ENCODE measurements around the gene ADAM12. TPM values are rescaled to one million over a fixed set of nuclear protein-coding genes. Genes with fewer than 3 reads are reported as not detected.
"Not testable (repeated sequence)": the region's sequence is repeated elsewhere in the genome, so short reads cannot be mapped to it uniquely, and the experiment has no call there.

Gene ADAM12
- polyA plus RNA-seq, 3 donors: 0.05 TPM; not detected in 2

DNA sequence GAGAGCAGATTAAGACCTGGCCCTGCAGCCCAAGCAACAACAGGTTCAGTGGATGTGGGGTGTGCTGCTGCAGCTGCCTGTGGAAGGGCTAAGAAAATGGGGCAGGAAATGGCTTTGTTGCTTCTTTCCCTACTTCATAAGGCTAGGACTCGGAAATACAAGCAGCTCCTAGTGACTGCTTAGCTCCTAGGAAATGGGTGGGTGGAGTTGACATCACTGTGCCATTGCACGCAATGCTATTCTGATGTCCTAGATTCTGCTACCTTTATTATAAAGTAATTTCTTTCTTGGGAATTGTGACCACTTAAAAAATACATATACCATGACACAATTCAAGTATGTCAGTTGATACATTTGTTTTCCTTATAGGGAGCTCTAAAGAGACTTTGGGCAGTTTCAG, 336.1 kb downstream of the ADAM12 start:
- DNase-seq: no peak
- Mint-ChIP-seq H3K9me3 (peaks cover 0 to 5% (median 0%) of the 10 kb centered on the region in 7 donors), H3K27me3 (ENCODE audit: low read depth in 3 of 3) (peaks cover 6 to 7% (median 6%) of the 10 kb centered on the region in 3 donors), H3K27ac (peak overlapping the region in 1 of 7 donors; percentile 25), H3K36me3 (no peaks in the 10 kb centered on the region), H3K4me1 (peaks cover 8% of the 10 kb centered on the region), H3K4me3 (no peak overlapping the region)
- no peaks in the 10 kb centered on the region for H4K20me1 ChIP-seq (ENCODE audit: insufficient read depth, low read length)
- H3K9me3 ChIP-seq (replicated peaks in 1 of 2; ENCODE audit: control insufficient read depth in 1 of 2, insufficient read depth in 1 of 2, low read length in 2 of 2): no peaks in the 10 kb centered on the region
- TF ChIP-seq CTCF (IDR thresholded peaks at IDR 0.05): no peak
- H2AFZ ChIP-seq (ENCODE audit: insufficient read depth, low read depth, low read length, poor library complexity, severe bottlenecking): no peak overlapping the region
- intact Hi-C loops (cut with micrococcal nuclease): no loop called here
- no peak overlapping the region for H3K9ac ChIP-seq (ENCODE audit: insufficient read depth, low read length, poor library complexity, severe bottlenecking)
- H3K27ac ChIP-seq (ENCODE audit: low read depth in 1 of 2, low read length in 2 of 2): no peak overlapping the region
- H3K4me1 ChIP-seq (ENCODE audit: control insufficient read depth in 1 of 2, insufficient read depth in 2 of 2, low read length in 2 of 2): peaks cover 0 to 6% of the 10 kb centered on the region in 2 donors
- H3K4me2 ChIP-seq (replicated peaks; ENCODE audit: extremely low read depth, low read length, poor library complexity, severe bottlenecking): no peak overlapping the region
- no CpG with 5 or more reads among the region's 2 CpGs for WGBS (ENCODE audit: insufficient coverage)
- no peaks in the 10 kb centered on the region for H3K79me2 ChIP-seq (ENCODE audit: insufficient read depth, low read length)
- H3K36me3 ChIP-seq (replicated peaks in 1 of 2; ENCODE audit: control insufficient read depth in 1 of 2, insufficient read depth in 2 of 2, low read length in 2 of 2): no peaks in the 10 kb centered on the region
- no peak overlapping the region for H3K4me3 ChIP-seq (replicated peaks in 1 of 3; ENCODE audit: low read depth in 2 of 3, low read length in 3 of 3)
- peaks cover 0 to 2% of the 10 kb centered on the region in 2 donors for H3K27me3 ChIP-seq (ENCODE audit: control insufficient read depth in 2 of 2, insufficient read depth in 2 of 2, low read length in 2 of 2)

DNA sequence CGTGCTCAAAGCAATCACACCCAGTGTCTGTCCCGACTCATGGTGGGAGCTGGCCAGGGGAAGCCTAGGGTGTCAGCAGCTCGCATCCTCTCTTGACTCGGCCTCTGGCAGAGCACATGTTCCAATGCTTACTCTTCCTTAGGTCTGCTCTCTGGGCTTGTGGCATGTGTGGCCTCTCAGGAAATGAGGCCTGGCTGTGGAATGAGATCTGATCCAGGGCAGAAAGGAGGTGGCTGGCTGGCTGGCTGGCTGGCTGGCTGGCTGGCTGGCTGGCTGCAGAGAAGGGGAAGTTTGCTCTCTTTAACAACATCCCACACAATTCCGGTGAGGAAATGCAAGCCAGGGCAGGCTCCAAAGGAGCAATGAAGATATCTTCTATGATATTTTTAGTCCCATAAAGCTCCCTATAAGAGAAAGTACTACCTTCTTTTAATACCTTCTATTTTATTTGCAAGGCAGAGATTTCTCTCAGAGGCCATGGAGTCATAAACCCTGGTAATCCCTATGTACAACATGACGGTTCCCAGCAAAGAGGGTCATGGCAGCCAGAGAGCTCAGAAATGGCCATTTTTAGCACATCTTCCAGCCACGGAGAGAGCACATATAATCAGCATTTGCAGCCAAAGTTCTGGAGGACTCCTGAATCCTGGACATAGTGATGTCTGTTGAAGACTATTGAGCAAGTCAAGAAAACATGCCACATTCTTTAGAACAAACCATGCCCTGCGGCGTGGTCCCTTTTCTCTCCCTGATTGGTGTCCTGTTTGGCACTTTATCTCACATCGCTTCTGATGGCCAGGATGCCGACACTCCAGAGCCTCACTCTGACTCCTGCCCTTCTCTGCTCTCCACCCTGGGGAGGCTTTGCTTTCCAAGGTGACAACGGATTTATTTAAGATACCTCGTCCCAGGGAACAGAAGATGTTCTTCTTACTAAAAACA, 338.2 kb downstream of the ADAM12 start:
- H3K27ac Mint-ChIP-seq: peak overlapping the region in 1 of 7 donors; percentile 38
- H3K9me3 ChIP-seq (replicated peaks in 1 of 2; ENCODE audit: control insufficient read depth in 1 of 2, insufficient read depth in 1 of 2, low read length in 2 of 2): no peaks in the 10 kb centered on the region
- H3K27me3 ChIP-seq (ENCODE audit: control insufficient read depth in 2 of 2, insufficient read depth in 2 of 2, low read length in 2 of 2): peaks cover 0 to 2% of the 10 kb centered on the region in 2 donors
- no peaks in the 10 kb centered on the region for H3K36me3 Mint-ChIP-seq
- DNase-seq: no peak
- H3K79me2 ChIP-seq (ENCODE audit: insufficient read depth, low read length): no peaks in the 10 kb centered on the region
- H3K4me1 ChIP-seq (ENCODE audit: control insufficient read depth in 1 of 2, insufficient read depth in 2 of 2, low read length in 2 of 2): peaks cover 0 to 6% of the 10 kb centered on the region in 2 donors
- H3K27me3 Mint-ChIP-seq (ENCODE audit: low read depth in 3 of 3): peaks cover 6 to 7% (median 6%) of the 10 kb centered on the region in 3 donors
- peaks cover 8% of the 10 kb centered on the region for H3K4me1 Mint-ChIP-seq
- no peak for TF ChIP-seq CTCF (IDR thresholded peaks at IDR 0.05)
- no peak overlapping the region for H3K4me2 ChIP-seq (replicated peaks; ENCODE audit: extremely low read depth, low read length, poor library complexity, severe bottlenecking)
- no peaks in the 10 kb centered on the region for H3K36me3 ChIP-seq (replicated peaks in 1 of 2; ENCODE audit: control insufficient read depth in 1 of 2, insufficient read depth in 2 of 2, low read length in 2 of 2)
- intact Hi-C loops (cut with micrococcal nuclease): loop anchor here in 1 of 2 donors (10.0 kb wide), 1 partner anchor 155 kb away; the partner anchor contains the start of gene FANK1
- H3K4me3 ChIP-seq (replicated peaks in 1 of 3; ENCODE audit: low read depth in 2 of 3, low read length in 3 of 3): no peak overlapping the region
- H4K20me1 ChIP-seq (ENCODE audit: insufficient read depth, low read length): no peaks in the 10 kb centered on the region
- no peak overlapping the region for H2AFZ ChIP-seq (ENCODE audit: insufficient read depth, low read depth, low read length, poor library complexity, severe bottlenecking)
- 49% methylated on average over 11 of the region's 13 CpGs for WGBS (ENCODE audit: insufficient coverage)
- H3K27ac ChIP-seq (ENCODE audit: low read depth in 1 of 2, low read length in 2 of 2): no peak overlapping the region
- peaks cover 0 to 5% (median 0%) of the 10 kb centered on the region in 7 donors for H3K9me3 Mint-ChIP-seq
- H3K4me3 Mint-ChIP-seq: no peak overlapping the region
- H3K9ac ChIP-seq (ENCODE audit: insufficient read depth, low read length, poor library complexity, severe bottlenecking): no peak overlapping the region

GRCh38 chr10:126047749-126048148, 340.5 kb downstream of the ADAM12 start:
- intact Hi-C loops (cut with micrococcal nuclease): loop anchor here in 1 of 2 donors (10.0 kb wide), 1 partner anchor 153 kb away; the partner anchor contains the start of gene FANK1

More at GRCh38 chr10:126047749-126048148, 340.5 kb downstream of the ADAM12 start:
- not testable (repeated sequence) for H3K9me3 Mint-ChIP-seq; H3K4me3 ChIP-seq (replicated peaks in 1 of 3; ENCODE audit: low read depth in 2 of 3, low read length in 3 of 3); DNase-seq; H3K4me1 ChIP-seq (ENCODE audit: control insufficient read depth in 1 of 2, insufficient read depth in 2 of 2, low read length in 2 of 2); H3K9me3 ChIP-seq (replicated peaks in 1 of 2; ENCODE audit: control insufficient read depth in 1 of 2, insufficient read depth in 1 of 2, low read length in 2 of 2); H2AFZ ChIP-seq (ENCODE audit: insufficient read depth, low read depth, low read length, poor library complexity, severe bottlenecking); H3K4me1 Mint-ChIP-seq; H3K27me3 Mint-ChIP-seq (ENCODE audit: low read depth in 3 of 3); H3K36me3 Mint-ChIP-seq; H3K27ac ChIP-seq (ENCODE audit: low read depth in 1 of 2, low read length in 2 of 2); H3K27me3 ChIP-seq (ENCODE audit: control insufficient read depth in 2 of 2, insufficient read depth in 2 of 2, low read length in 2 of 2); H3K27ac Mint-ChIP-seq; H3K9ac ChIP-seq (ENCODE audit: insufficient read depth, low read length, poor library complexity, severe bottlenecking); H3K36me3 ChIP-seq (replicated peaks in 1 of 2; ENCODE audit: control insufficient read depth in 1 of 2, insufficient read depth in 2 of 2, low read length in 2 of 2); H3K4me2 ChIP-seq (replicated peaks; ENCODE audit: extremely low read depth, low read length, poor library complexity, severe bottlenecking); H4K20me1 ChIP-seq (ENCODE audit: insufficient read depth, low read length); H3K4me3 Mint-ChIP-seq; H3K79me2 ChIP-seq (ENCODE audit: insufficient read depth, low read length)
- no CpG with 5 or more reads among the region's 1 CpG for WGBS (ENCODE audit: insufficient coverage)
